Adrenal gland (tissue), 12 donors: ENCODE results near the gene PLA2G4E. TPM values are rescaled to one million over a fixed set of nuclear protein-coding genes. Genes with fewer than 3 reads are reported as not detected.

Experiments
- DNase-seq, 7 donors: peaks; one replicate each; pipeline ENCODE4 v3.0.0-alpha.2; 2019 to 2020
- H3K27ac ChIP-seq, 5 donors: fragments of 200-600 bp; sonication (generic) in 4 of 5; 1 replicate in 3 of 5; 2 replicates in 2 of 5; pipeline versions ENCODE4 v1.5.1 to v1.8.0; 2016 to 2020; ENCODE audit warnings: mild to moderate bottlenecking in 1 of 5
- H3K27me3 ChIP-seq: fragments of 200-600 bp; 2 replicates; pipeline ENCODE4 v1.8.0; 2021
- H3K36me3 ChIP-seq, 2 donors: fragments of 200-600 bp; replicated peaks in 1 of 2; 1 replicate in 1 of 2; 2 replicates in 1 of 2; pipeline versions ENCODE4 v1.5.1 to v1.8.0; 2018 to 2022
- H3K4me1 ChIP-seq, 2 donors: fragments of 200-600 bp; replicated peaks in 1 of 2; 1 replicate in 1 of 2; 2 replicates in 1 of 2; pipeline versions ENCODE4 v1.5.1 to v1.8.0; 2018 to 2021
- H3K4me3 ChIP-seq, 4 donors: fragments of 200-600 bp; sonication (generic) in 3 of 4; one replicate each; pipeline ENCODE4 v1.5.1; 2016 to 2018
- H3K9me3 ChIP-seq, 3 donors: fragments of 200-600 bp; sonication (generic) in 1 of 3; replicated peaks in 1 of 3; 1 replicate in 2 of 3; 2 replicates in 1 of 3; pipeline versions ENCODE4 v1.5.1 to v1.8.0; 2016 to 2021
- POLR2A ChIP-seq, 2 donors: fragments of 450-650 bp; IDR thresholded peaks; one replicate each; pipeline ENCODE4 v1.6.1; 2017; ENCODE audit warnings: antibody characterized with exemption in 2 of 2, mild to moderate bottlenecking in 2 of 2, moderate library complexity in 1 of 2
- WGBS, 4 donors: extraction: QIAGEN DNeasy Blood & Tissue Kit in 2 of 4; methylation state at CpG; one replicate each; pipeline versions ENCODE4 v1.1.5 to v1.1.7; 2013 to 2017; 5-methylcytosine and 5-hydroxymethylcytosine counted together
- intact Hi-C, 2 donors: fragments of 100-400 bp; cut with DNase I; formaldehyde crosslinking; loops; one replicate each; pipeline versions ENCODE4 v1.14.1 to v1.15.0; 2022 to 2023
- polyA plus RNA-seq, 3 donors: library from polyadenylated mRNA; stranded (reverse); fragments of 200-250 nt in 2 of 3; fragments of 350-450 nt in 1 of 3; fragmentation: Illumina TruSeq in 1 of 3; extraction: RNeasy Lipid Tissue Mini Kit (QIAGEN cat#74804) in 1 of 3; gene quantifications; one replicate each; pipeline ENCODE4 v1.2.3, GENCODE V29; 2013 to 2014
- total RNA-seq, 9 donors: library from RNA; depleted of rRNA in 4 of 9; stranded (reverse); fragments of >200 nt in 4 of 9; fragments of 120-200 nt in 1 of 9; fragmentation: NEBNext Ultra II Directional in 1 of 9; extraction: Animal tissue kit (Norgen Biotek cat#: 25700) in 1 of 9; gene quantifications; one replicate each; pipeline versions ENCODE4 v1.1.0 to v1.2.4, GENCODE V29; 2013 to 2023
- TF ChIP-seq, protein P1 (sequence below), 6 experiments: fragments of 450-650 bp in 4 of 6; fragments of 200-600 bp in 2 of 6; sonication (generic) in 1 of 6; IDR thresholded peaks; 1 replicate in 5 of 6; 2 replicates in 1 of 6; pipeline versions ENCODE4 v1.5.1 to v1.8.0; 2016 to 2021; ENCODE audit warnings: antibody characterized with exemption in 6 of 6, mild to moderate bottlenecking in 2 of 6, moderate library complexity in 1 of 6
- donor health status: healthy with polysubstance abuse.
- donor health status: Bipolar disorder and iron deficiency.
- donor health status: DM: yes; HTN: yes; CAD: no.
- donor health status: DM: no; HTN: no; CAD: no.
- donor health status: DM: no; HTN: no; CAD: no.
- donor health status: DM: yes; HTN: yes; CAD: no.

Gene PLA2G4E
- total and polyA plus RNA-seq, 12 donors, result 0.03 to 1.1 (median 0.23) TPM; not detected in 8

DNA sequence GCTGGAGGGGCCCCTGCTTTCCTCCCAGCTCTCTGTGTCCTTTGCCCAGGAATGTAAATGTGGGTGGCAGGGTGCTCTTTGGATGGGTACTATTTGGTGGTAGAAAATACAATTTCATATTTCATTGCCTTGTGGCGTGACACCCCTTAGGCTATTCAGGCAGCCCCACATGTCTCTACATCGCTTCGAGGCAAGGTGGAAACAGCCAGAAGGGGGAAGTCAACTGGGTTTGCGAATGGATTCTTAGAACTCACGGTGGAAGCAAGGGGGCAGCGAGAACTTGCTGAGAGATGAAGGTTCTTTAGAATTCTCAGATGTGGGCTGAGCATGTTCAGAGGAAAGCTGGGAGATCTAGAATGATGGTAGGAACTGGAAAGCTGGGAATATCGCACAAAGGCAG, 48.2 kb upstream of the PLA2G4E start:
- no peaks in the 10 kb centered on the region for H3K9me3 ChIP-seq
- no peak overlapping the region for H3K4me3 ChIP-seq
- peaks cover 0 to 4% of the 10 kb centered on the region in 2 donors for H3K4me1 ChIP-seq
- H3K36me3 ChIP-seq, result no peaks in the 10 kb centered on the region
- 86 to 91% (median 89%) methylated on average over 7 of the region's 7 CpGs for WGBS, 4 donors
- intact Hi-C loops, result loop anchor here in 1 of 2 donors (5.0 kb wide), 1 partner anchor 73 kb away; no protein-coding TSS in a partner anchor
- DNase-seq, result no peak
- H3K27me3 ChIP-seq, result no peaks in the 10 kb centered on the region
- TF ChIP-seq POLR2A (IDR thresholded peaks at IDR 0.05), result no peak
- TF ChIP-seq, protein P1, sequence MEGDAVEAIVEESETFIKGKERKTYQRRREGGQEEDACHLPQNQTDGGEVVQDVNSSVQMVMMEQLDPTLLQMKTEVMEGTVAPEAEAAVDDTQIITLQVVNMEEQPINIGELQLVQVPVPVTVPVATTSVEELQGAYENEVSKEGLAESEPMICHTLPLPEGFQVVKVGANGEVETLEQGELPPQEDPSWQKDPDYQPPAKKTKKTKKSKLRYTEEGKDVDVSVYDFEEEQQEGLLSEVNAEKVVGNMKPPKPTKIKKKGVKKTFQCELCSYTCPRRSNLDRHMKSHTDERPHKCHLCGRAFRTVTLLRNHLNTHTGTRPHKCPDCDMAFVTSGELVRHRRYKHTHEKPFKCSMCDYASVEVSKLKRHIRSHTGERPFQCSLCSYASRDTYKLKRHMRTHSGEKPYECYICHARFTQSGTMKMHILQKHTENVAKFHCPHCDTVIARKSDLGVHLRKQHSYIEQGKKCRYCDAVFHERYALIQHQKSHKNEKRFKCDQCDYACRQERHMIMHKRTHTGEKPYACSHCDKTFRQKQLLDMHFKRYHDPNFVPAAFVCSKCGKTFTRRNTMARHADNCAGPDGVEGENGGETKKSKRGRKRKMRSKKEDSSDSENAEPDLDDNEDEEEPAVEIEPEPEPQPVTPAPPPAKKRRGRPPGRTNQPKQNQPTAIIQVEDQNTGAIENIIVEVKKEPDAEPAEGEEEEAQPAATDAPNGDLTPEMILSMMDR (IDR thresholded peaks at IDR 0.05), result no peak
- no peak overlapping the region for H3K27ac ChIP-seq

DNA sequence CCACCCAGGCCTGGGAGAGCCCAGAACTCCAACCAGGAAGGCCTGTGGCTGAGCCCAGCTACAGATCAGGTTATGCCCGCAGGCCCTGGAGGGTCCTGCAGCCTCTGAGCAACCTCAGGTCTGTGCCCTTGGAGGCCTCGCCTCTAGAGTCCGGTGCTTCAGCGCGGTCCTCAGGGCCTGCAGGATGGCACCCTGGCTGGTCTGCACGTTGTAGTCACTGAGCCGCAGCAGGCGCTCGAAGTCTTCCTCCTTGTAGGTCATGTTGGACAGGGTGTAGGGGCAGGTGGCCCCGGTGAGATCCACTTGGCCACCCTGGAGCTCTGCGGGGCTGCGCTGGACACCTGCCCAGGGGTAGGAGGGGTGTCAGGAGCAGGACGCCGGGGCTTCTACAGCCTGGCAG, 47.8 kb upstream of the PLA2G4E start:
- H3K36me3 ChIP-seq, result no peaks in the 10 kb centered on the region
- no peak overlapping the region for H3K4me3 ChIP-seq
- H3K9me3 ChIP-seq, result no peaks in the 10 kb centered on the region
- H3K27me3 ChIP-seq, result no peaks in the 10 kb centered on the region
- H3K27ac ChIP-seq, result no peak overlapping the region
- peaks cover 0 to 4% of the 10 kb centered on the region in 2 donors for H3K4me1 ChIP-seq
- no peak for TF ChIP-seq POLR2A (IDR thresholded peaks at IDR 0.05)
- WGBS, 4 donors, result 93 to 100% (median 94%) methylated on average over 9 to 14 of the region's 14 CpGs; no CpG with 5 or more reads in 1 of the 4 donors
- intact Hi-C loops, result loop anchor here in 1 of 2 donors (5.0 kb wide), 1 partner anchor 74 kb away; no protein-coding TSS in a partner anchor
- DNase-seq, result peak in 2 of 7 donors; percentile 12 to 42

DNA sequence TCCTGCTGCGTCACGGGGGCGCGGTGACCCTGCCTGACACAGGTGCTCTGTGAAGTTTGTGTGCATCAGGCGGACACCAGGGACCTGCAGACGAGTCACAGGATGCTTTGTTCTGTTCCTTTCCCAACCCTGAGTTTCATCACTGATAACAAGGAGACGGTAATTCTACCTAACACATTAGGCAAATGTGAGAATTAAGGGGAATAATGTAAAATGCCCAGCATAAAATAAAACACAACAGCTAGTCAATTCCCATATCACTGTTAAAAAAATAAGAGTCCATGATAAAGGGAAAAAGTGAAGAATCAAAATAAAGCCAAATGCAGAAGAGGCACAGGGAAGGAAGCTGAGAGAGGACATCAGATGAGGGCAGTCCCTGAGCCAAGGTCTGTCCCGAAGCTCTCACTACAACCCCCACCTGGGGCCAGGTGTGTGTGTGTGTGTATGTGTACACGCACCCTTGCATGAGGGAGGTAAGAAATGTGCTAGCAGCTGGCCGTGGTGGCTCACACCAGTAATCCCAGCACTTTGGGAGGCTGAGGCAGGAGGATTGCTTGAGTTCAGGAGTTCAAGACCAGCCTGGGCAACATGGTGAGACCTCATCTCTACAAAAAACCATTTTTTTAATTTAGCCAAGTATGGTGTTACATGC, 46.0 kb upstream of the PLA2G4E start:
- Histone ChIP-seq H3K4me1 (peaks cover 0 to 4% of the 10 kb centered on the region in 2 donors), H3K9me3 (no peaks in the 10 kb centered on the region), H3K4me3 (no peak overlapping the region), H3K36me3 (no peaks in the 10 kb centered on the region), H3K27me3 (no peaks in the 10 kb centered on the region), H3K27ac (no peak overlapping the region)
- DNase-seq, result peak in 4 of 7 donors; percentile 9 to 83 (median 72)
- WGBS, 4 donors, result 28 to 32% (median 30%) methylated on average over 10 of the region's 10 CpGs
- TF ChIP-seq, protein P1 (IDR thresholded peaks at IDR 0.05), result peak in 2 of 6 experiments; percentile 4 to 29
- no peak for TF ChIP-seq POLR2A (IDR thresholded peaks at IDR 0.05)
- intact Hi-C loops, result loop anchor here in 1 of 2 donors (5.0 kb wide), 1 partner anchor 75 kb away; no protein-coding TSS in a partner anchor

DNA sequence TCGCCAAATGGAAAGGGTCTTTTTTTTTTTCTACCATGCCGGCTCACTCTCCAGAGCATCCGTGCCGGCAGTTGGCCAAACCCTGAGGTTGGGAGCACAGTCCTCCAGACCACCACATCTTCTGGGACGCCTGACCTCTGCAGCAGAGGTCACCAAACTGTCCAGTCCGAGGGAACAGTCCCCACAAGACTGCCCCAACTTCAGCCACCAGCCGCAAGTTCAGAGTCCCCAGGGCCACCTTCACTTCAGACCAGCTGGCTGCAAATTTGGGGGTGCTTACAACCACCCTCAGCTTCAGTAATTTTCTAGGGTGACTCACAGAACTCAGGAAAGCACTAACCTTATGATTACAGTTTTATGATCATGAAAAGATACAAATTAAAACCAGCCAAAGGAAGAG, 44.6 kb upstream of the PLA2G4E start:
- 48 to 69% (median 52%) methylated on average over 4 to 7 of the region's 7 CpGs for WGBS, 4 donors
- H3K36me3 ChIP-seq, result no peaks in the 10 kb centered on the region
- peaks cover 0 to 4% of the 10 kb centered on the region in 2 donors for H3K4me1 ChIP-seq
- no peak overlapping the region for H3K27ac ChIP-seq
- no peak overlapping the region for H3K4me3 ChIP-seq
- peak in 1 of 7 donors; percentile 17 for DNase-seq
- no peaks in the 10 kb centered on the region for H3K27me3 ChIP-seq
- intact Hi-C loops, result loop anchor here in 1 of 2 donors (5.0 kb wide), 1 partner anchor 77 kb away; no protein-coding TSS in a partner anchor
- no peaks in the 10 kb centered on the region for H3K9me3 ChIP-seq
- no peak for TF ChIP-seq POLR2A (IDR thresholded peaks at IDR 0.05)
- TF ChIP-seq, protein P1 (IDR thresholded peaks at IDR 0.05), result no peak
